ENCODE data around the gene SDHC. TPM values are rescaled to one million over a fixed set of nuclear protein-coding genes. Genes with fewer than 3 reads are reported as not detected.

Gene SDHC
- total and polyA plus RNA-seq, 2 experiments from 2014 or later: 84.4 to 107 TPM

- TF ChIP-seq ZNF462 (CRISPR knock-in tag; IDR thresholded peaks at IDR 0.05) (no peak), CREB1 (CRISPR knock-in tag; IDR thresholded peaks at IDR 0.05; ENCODE audit: low read depth) (no peak), ZNF114 (CRISPR knock-in tag; IDR thresholded peaks at IDR 0.05) (no peak), POLR2AphosphoS5 (IDR thresholded peaks at IDR 0.05; ENCODE audit: low read depth) (no peak), EZH2 (IDR thresholded peaks at IDR 0.05; ENCODE audit: low read depth, unreplicated experiment) (no peak), ZNF331 (CRISPR knock-in tag; IDR thresholded peaks at IDR 0.05; ENCODE audit: low read depth) (no peak), JUNB (IDR thresholded peaks at IDR 0.05; ENCODE audit: unreplicated experiment) (no peak), STAT1 (IDR thresholded peaks at IDR 0.05; ENCODE audit: unreplicated experiment) (no peak)
Measured at GRCh38 chr1:161324020-161324419, 9.8 kb downstream of the SDHC start (continued).

DNA sequence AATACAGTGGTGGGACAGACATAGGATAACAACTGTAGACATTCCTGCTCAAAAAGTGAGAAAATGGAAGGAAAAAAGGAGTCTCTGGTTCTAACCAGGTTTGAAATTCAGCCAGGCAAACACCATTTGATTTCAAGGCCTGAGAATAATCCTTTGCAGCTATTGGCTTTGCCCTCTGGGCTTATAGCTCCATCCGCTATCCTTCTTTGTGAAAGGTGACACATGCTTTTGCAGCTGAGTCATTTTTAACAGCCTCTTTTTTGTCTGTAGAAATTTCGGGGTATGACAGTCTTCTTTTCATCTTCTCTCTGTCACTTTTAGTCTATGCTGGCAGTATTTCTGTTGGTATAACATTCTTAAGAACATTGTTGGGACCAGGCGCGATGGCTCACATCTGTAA, 16.2 kb downstream of the SDHC start:
- no peak overlapping the region for H3K27ac ChIP-seq (ENCODE audit: low read depth)
- peaks cover 57% of the 10 kb centered on the region for H3K36me3 Mint-ChIP-seq (ENCODE audit: low read depth)
- TF ChIP-seq EZH2 (IDR thresholded peaks at IDR 0.05; ENCODE audit: low read depth, unreplicated experiment): no peak
- no peak for TF ChIP-seq ZNF114 (CRISPR knock-in tag; IDR thresholded peaks at IDR 0.05)
- no peak for TF ChIP-seq ZNF462 (CRISPR knock-in tag; IDR thresholded peaks at IDR 0.05)
- TF ChIP-seq, protein P1, sequence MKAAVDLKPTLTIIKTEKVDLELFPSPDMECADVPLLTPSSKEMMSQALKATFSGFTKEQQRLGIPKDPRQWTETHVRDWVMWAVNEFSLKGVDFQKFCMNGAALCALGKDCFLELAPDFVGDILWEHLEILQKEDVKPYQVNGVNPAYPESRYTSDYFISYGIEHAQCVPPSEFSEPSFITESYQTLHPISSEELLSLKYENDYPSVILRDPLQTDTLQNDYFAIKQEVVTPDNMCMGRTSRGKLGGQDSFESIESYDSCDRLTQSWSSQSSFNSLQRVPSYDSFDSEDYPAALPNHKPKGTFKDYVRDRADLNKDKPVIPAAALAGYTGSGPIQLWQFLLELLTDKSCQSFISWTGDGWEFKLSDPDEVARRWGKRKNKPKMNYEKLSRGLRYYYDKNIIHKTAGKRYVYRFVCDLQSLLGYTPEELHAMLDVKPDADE (IDR thresholded peaks at IDR 0.05): no peak
- TF ChIP-seq EZH2phosphoT487 (IDR thresholded peaks at IDR 0.05; ENCODE audit: unreplicated experiment): no peak

More for the DNA sequence above, 16.2 kb downstream of the SDHC start:
- no peaks in the 10 kb centered on the region for H3K9me2 ChIP-seq (ENCODE audit: insufficient read depth)
- H3K27me3 Mint-ChIP-seq (ENCODE audit: insufficient read depth, low read depth, poor library complexity): peaks cover 2% of the 10 kb centered on the region
- no peaks in the 10 kb centered on the region for H3K79me2 ChIP-seq (replicated peaks; ENCODE audit: insufficient read depth)
- no peaks in the 10 kb centered on the region for H3K4me1 ChIP-seq (ENCODE audit: insufficient read depth)
- peaks cover 30% of the 10 kb centered on the region for H3K36me3 ChIP-seq (ENCODE audit: insufficient read depth)
- no peaks in the 10 kb centered on the region for H3K4me1 Mint-ChIP-seq
- H3F3A ChIP-seq (replicated peaks; ENCODE audit: low read depth): no peaks in the 10 kb centered on the region
- H4K20me1 ChIP-seq (replicated peaks; ENCODE audit: insufficient read depth): peaks cover 3% of the 10 kb centered on the region; the same call in 1 of the 2 replicates
- H3K4me3 Mint-ChIP-seq: no peak overlapping the region
- no peaks in the 10 kb centered on the region for H3K27me3 ChIP-seq (ENCODE audit: insufficient read depth)
- H3K9me3 Mint-ChIP-seq: no peaks in the 10 kb centered on the region
- H3K27ac Mint-ChIP-seq: no peak overlapping the region
- no peak overlapping the region for H3K4me2 ChIP-seq
- no peak overlapping the region for H3K4me3 ChIP-seq
- no peak overlapping the region for H2AFZ ChIP-seq
- DNase-seq (ENCODE audit: low spot score): no peak
- no peak for ATAC-seq

Data from GM23338 (cell line).